ENCODE measurements around the gene DPP6.

DNA sequence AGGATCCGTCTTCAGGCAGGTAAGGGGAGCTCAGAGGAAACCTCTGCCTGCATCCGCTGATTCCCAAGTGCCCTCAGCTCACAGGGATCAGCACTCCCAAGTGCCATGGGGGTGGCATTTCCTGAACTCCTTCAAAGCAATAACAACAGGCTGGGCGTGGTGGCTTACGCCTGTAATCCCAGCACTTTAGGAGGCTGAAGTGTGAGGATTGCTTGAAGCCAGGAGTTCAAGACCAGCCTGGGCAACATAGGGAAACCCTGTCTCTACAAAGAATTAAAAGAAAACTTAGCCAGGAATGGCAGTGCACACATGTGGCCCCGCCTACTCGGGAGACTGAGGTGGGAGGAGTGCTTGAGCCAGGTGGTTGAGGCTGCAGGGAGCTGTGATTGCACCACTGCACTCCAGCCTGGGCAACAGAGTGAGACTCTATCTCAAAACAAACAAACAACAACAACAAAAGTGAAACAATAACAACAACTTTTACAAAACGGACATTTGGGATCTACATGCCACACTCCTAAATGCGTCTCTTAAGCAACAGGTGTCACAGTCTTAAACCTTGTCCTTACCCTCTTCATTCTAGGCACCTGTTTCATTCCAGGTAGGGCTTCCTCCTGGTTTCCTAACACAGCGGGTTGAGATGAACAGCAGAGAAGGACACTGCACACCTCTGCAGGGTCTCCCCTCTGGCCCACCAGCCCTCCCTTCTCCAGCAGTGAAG, 877.0 kb downstream of the DPP6 start:
- no peak for TF ChIP-seq EGR1 (IDR thresholded peaks at IDR 0.05; ENCODE audit: borderline replicate concordance, low read depth, low read length)
- TF ChIP-seq, protein P1, sequence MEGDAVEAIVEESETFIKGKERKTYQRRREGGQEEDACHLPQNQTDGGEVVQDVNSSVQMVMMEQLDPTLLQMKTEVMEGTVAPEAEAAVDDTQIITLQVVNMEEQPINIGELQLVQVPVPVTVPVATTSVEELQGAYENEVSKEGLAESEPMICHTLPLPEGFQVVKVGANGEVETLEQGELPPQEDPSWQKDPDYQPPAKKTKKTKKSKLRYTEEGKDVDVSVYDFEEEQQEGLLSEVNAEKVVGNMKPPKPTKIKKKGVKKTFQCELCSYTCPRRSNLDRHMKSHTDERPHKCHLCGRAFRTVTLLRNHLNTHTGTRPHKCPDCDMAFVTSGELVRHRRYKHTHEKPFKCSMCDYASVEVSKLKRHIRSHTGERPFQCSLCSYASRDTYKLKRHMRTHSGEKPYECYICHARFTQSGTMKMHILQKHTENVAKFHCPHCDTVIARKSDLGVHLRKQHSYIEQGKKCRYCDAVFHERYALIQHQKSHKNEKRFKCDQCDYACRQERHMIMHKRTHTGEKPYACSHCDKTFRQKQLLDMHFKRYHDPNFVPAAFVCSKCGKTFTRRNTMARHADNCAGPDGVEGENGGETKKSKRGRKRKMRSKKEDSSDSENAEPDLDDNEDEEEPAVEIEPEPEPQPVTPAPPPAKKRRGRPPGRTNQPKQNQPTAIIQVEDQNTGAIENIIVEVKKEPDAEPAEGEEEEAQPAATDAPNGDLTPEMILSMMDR (IDR thresholded peaks at IDR 0.05; ENCODE audit: control extremely low read depth in 1 of 3, insufficient read depth in 1 of 3, low read depth in 1 of 3, low read length in 3 of 3) = no peak
- no peak for TF ChIP-seq CHD2 (IDR thresholded peaks at IDR 0.05; ENCODE audit: low read length)
- no peak for TF ChIP-seq CEBPB (IDR thresholded peaks at IDR 0.05; ENCODE audit: low read depth, low read length)
- TF ChIP-seq EZH2 (IDR thresholded peaks at IDR 0.05; ENCODE audit: low read depth, low read length, severe bottlenecking) = no peak
- no peak for TF ChIP-seq RNF2 (IDR thresholded peaks at IDR 0.05; ENCODE audit: borderline replicate concordance, low read depth, low read length, missing control alignments, poor library complexity, severe bottlenecking)
- TF ChIP-seq RFX5 (IDR thresholded peaks at IDR 0.05; ENCODE audit: borderline replicate concordance, low read depth, low read length) = no peak
- TF ChIP-seq GABPA (IDR thresholded peaks at IDR 0.05; ENCODE audit: borderline replicate concordance, insufficient read depth, low read length) = no peak
- no peak for TF ChIP-seq BCL11A (IDR thresholded peaks at IDR 0.05; ENCODE audit: low read depth in 2 of 2, low read length in 2 of 2)
- no peak for TF ChIP-seq SUZ12 (IDR thresholded peaks at IDR 0.05; ENCODE audit: low read length)
